GM19239 (cell line): ENCODE results near the gene AUH.

Experiments used
- DNase-seq: peaks from one replicate; pipeline ENCODE4 v3.0.0; 2011; ENCODE audit warnings: low spot score; ENCODE audit not compliant: insufficient read length
- FAIRE-seq: peaks from 2 replicates; lab custom pipeline; 2011; peaks lifted over from hg19 to GRCh38; lab: Jason Lieb, UNC

AUH gene

GRCh38 chr9:91258451-91258850 is 103.3 kb downstream of the AUH start:
- FAIRE-seq: no peak
- DNase-seq: no peak

GRCh38 chr9:91256235-91256634 is 105.5 kb downstream of the AUH start:
- DNase-seq (no peak), FAIRE-seq (no peak)

GRCh38 chr9:91255327-91255726 is 106.4 kb downstream of the AUH start:
- FAIRE-seq: peak; percentile 4
- no peak for DNase-seq

- DNase-seq: no peak
- no peak for FAIRE-seq
Observed at GRCh38 chr9:91253488-91253887, 108.2 kb downstream of the AUH start.

GRCh38 chr9:91248707-91249106 is 113.0 kb downstream of the AUH start:
- FAIRE-seq (peak; percentile 4), DNase-seq (no peak)

- FAIRE-seq: no peak
Observed at GRCh38 chr9:91247278-91247677, 114.4 kb downstream of the AUH start.

GRCh38 chr9:91246846-91247245 is 114.9 kb downstream of the AUH start:
- no peak for DNase-seq
- FAIRE-seq: no peak

More at GRCh38 chr9:91247278-91247677, 114.4 kb downstream of the AUH start:
- DNase-seq: no peak

GRCh38 chr9:91245431-91246313 is 116.0 kb downstream of the AUH start:
- FAIRE-seq (peak; percentile 57), DNase-seq (peak; percentile 5)

- DNase-seq (no peak), FAIRE-seq (no peak)
Observed at GRCh38 chr9:91243029-91243428, 118.7 kb downstream of the AUH start.

GRCh38 chr9:91241909-91242308 is 119.8 kb downstream of the AUH start:
- FAIRE-seq (no peak), DNase-seq (no peak)

- DNase-seq (no peak), FAIRE-seq (no peak)
Observed at GRCh38 chr9:91240596-91241165, 121.0 kb downstream of the AUH start.

- DNase-seq (no peak), FAIRE-seq (no peak)
Observed at GRCh38 chr9:91239367-91240111, 122.2 kb downstream of the AUH start.

GRCh38 chr9:91234523-91234922 is 127.2 kb downstream of the AUH start:
- DNase-seq: no peak
- FAIRE-seq: no peak

- DNase-seq: no peak
- no peak for FAIRE-seq
Observed at GRCh38 chr9:91231619-91232018, 130.1 kb downstream of the AUH start.

GRCh38 chr9:91223000-91223399 is 138.7 kb downstream of the AUH start:
- no peak for DNase-seq

GRCh38 chr9:91222457-91222856 is 139.3 kb downstream of the AUH start:
- no peak for FAIRE-seq

More at GRCh38 chr9:91223000-91223399, 138.7 kb downstream of the AUH start:
- no peak for FAIRE-seq

GRCh38 chr9:91221332-91221731 is 140.4 kb downstream of the AUH start:
- FAIRE-seq (no peak), DNase-seq (no peak)

More at GRCh38 chr9:91222457-91222856, 139.3 kb downstream of the AUH start:
- DNase-seq: no peak

GRCh38 chr9:91220491-91221135 is 141.1 kb downstream of the AUH start:
- FAIRE-seq: no peak

GRCh38 chr9:91220021-91220420 is 141.7 kb downstream of the AUH start:
- no peak for DNase-seq
- FAIRE-seq: peak; percentile 42

More at GRCh38 chr9:91220491-91221135, 141.1 kb downstream of the AUH start:
- no peak for DNase-seq

GRCh38 chr9:91219557-91219956 is 142.2 kb downstream of the AUH start:
- DNase-seq (no peak), FAIRE-seq (no peak)
